Activated CD8-positive, alpha-beta memory T cell treated with anti-CD3 and anti-CD28 coated beads, Interleukin-2, amount 50 U/mL, for 48 hours (primary cell): ENCODE data around the gene C10orf143.
A peak's percentile ranks its signal among the peaks of the same experiment; 100 is the strongest.
"Not testable (repeated sequence)": the region's sequence is repeated elsewhere in the genome, so short reads cannot be mapped to it uniquely, and the experiment has no call there.

Experiments used
- DNase-seq: peaks from one replicate; pipeline ENCODE4 v3.0.0-alpha.2; 2020

Gene C10orf143

DNA sequence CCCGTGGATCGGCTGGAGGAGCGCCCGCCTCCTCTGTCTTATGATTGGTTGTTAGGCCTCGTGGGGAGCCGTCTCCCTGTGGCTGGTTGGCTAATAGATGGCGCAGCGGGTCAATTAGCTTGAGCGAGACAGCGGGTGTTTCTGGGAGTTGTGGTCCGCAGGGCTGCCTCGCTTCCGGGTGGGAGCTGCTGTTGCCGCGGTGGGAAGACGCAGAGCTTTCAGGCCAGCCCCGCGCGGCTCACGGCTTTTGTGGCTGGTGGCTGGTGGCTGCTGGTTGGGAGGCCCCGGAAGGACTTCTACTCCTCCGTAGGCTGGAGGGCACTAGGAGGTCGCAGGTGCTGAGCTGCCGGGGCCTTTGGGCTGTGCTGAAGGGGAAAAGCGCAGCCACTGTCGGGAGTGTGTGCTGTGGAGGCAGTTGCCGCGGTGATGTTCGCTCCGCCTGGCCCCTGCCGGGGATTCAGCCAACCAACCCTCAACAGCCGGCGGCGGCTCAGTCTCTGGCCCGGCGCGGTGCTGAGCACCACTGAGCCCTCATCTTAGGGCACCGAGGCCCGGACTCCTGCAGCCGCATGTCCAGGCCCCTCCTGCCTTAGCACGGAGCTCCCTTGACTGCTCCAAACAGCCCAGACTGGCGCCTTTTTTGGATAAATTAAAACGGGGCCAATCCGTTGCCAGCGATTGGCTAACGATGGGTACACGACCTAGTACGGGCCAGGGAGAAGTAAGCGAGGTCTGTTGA, 652 bp upstream of the C10orf143 start:
- DNase-seq: peak; percentile 93

DNA sequence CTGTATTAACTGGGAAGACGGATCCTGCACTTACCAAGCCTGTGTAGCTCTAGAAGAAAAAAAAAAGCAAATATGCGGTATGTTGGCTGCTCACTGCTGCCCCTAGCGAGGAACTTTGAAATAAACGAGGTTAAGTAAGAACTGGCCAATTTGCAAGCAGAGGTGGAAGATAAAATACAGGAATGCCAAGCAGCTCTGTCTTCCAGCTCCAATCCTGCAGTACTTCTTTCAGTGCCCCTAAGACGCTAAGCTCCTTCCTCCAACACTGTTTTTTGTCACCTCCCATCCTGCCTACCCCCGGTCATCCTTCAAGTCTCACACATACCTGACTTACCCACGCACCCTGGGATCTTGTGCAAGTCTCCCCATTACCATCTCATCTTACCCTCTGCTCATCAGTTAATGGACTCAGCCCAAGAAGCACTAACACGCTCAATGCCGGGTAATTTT, 809 bp downstream of the C10orf143 start:
- peak; percentile 71 for DNase-seq

DNA sequence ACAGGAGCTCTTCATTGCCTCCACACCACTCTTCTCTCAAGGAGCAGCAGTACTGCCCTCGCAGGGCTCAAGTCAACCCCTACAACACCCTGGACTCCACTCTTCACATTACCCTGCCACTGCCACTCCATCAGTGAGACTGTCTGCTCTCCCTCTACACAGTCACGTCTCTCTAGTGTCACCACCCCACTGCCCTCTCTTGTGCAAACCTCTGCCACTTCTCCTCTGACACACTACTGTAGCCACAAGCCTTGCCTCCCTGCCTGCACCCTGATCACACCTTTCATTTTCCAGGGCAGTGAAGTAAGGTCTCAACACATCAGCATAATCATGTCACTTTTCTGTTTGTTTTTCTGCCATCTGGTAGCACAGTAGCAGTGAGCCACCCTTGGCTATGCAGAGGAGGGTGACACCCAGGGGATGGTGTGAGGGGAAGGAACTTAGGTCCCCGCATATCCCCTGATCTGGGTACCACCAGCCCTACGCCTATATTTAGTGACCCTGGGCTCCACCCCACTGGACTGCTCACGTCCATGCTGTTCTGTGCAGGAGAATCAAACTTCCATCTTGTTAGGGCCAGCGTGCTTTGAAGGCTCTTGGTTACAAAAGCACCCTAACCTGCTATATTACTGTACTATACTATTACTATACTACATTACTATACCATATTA, 1.6 kb downstream of the C10orf143 start:
- DNase-seq: no peak

DNA sequence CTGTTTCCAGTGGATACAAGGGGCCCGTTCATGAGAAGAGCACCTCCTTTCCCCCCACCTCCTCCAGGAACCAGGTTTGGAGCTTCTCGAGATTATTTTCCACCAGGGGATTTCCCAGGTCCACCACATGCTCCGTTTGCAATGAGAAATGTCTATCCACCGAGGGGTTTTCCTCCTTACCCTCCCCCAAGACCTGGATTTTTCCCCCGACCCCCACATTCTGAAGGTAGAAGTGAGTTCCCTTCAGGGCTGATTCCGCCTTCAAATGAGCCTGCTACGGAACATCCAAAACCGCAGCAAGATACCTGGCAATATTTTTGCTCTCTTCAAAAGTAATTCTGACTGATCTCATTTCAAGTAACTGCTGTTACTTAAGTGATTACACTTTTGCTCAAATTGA, 2.5 kb downstream of the C10orf143 start:
- DNase-seq: not testable (repeated sequence)

DNA sequence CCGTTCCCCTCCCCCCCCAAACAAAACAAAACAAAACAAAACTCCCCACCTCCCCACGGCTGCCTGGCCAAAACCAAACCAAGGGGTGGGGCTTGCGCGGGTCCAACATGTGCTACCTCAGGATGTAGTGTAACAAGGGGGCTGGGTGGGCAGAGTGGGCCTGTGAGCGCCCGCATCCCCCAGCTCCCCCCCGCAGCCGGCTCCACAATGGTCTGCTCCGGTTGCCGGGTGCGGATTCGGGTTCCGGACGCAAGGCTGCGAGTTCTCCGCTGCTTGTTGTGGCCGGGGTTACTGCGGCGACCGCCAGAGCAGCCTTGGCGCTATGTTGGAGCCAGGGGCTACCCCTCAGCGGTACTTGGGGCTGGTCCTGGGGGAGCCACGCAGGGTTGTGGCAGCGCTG, 4.9 kb downstream of the C10orf143 start:
- DNase-seq: no peak

DNA sequence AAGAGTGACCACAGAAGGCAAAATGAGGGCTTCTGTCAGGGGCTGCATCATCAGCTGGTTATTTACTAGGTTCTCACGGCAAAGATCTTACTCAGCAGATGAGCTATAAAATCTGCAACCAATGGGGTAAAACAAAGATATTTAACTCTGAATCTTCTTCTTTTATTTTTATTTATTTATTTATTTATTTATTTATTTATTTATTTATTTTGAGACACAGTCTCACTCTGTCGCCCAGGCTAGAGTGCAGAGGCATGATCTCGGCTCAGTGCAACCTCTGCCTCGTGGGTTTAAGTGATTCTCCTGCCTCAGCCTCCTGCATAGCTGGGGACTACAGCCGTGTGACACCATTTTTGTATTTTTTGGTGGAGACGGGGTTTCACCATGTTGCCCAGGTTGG, 11.3 kb downstream of the C10orf143 start:
- DNase-seq: no peak

DNA sequence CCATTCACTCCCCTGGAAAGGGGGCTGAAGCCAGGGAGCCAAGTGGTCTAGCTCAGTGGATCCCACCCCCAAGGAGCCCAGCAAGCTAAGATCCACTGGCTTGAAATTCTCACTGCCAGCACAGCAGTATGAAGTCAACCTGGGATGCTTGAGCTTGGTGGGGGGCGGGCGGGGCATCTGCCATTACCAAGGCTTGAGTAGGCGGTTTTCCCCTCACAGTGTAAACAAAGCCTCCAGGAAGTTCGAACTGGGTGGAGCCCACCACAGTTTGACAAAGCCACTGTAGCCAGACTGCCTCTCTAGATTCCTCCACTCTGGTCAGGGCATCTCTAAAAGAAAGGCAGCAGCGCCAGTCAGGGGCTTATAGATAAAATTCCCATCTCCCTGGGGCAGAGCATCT, 20.1 kb downstream of the C10orf143 start:
- not testable (repeated sequence) for DNase-seq

DNA sequence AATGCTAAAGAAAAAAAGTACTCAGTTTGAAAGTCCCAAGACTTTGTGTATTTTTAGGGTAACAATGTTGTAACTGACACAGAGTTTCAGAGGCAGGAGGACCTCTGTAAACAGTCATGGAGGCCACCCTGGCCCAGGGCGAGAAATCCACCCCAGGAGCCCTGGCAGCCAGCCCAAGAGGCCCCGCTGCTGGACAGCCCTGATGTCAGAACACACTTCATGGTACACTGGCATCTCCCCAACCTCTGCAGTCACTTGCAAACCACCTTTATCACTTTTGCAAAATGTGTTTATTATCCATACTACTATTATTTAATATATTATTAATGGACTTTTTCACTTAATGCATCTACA, 30.2 kb downstream of the C10orf143 start:
- no peak for DNase-seq

DNA sequence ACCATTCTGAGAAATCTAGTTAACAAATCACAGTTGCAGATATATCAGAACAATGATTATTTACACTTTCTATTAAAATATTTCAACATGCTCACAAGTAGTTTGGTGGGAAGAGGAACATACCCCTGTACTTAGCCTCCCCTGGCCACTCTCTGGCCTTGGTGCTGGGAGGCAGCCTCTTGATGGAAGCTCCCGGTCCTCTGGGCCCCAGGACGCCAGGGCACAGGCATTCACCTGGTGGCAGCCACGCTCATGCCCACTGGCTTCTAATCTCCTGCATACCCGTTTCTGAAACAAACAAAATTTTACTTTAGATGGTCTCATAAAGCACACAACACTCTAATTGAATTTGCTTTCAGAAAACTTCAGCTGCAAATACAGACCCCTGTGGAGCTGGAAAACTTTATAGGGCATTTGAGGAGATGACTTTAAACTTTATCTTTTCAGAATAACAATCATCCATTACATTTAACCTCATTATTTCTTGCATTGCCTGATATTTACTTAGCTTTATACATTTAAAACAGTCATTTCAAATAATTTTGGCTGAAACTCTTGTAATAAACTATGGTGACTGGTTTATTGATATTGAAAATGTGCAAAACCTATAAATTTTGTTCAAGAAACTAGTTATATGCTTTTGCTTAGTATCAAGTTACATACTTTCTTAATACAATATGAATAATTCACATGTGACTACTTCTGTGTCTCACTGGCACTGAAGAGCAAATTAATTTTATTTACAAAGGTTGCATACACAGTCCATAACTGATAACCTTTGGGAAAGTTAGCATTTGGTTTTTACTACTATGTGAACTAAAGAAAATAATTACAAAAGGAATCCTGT, 30.8 kb downstream of the C10orf143 start:
- DNase-seq: no peak

DNA sequence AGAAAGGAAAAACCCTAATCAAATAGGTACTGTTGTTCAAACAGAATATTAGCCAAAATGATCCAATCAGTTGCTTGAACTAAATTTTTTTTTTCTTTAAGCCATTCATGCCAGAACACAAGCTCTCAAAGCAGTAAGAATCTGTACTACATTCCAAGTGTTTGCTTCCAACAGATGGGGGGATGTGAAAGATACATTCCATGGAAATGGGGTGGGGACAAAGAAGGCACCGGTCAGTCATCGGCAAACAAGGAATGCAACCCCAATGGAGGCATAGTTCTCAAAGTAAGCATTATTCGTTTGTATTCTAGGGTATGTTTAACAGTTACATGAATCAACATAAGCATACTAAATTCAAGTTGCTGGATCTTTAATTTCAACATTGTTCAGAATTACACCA, 32.5 kb downstream of the C10orf143 start:
- no peak for DNase-seq

DNA sequence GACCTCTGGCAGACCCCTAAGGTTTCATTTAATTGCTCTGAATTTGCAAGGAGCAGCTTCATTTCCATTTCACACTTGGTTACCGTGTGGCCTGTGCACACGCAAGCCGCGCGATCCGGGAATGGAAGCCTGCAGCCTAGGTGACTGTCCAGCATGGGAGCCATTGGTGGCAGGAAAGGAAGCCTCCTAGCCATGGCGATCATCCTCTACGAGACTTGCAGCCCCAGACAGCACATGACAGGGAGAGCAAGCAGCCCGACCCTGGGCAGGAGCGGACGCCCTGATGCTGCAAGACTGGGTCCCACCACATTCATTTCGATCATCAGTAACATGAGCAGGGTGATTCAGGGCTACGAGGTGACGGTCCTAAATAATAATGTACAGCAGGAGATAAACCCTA, 33.9 kb downstream of the C10orf143 start:
- DNase-seq: no peak

DNA sequence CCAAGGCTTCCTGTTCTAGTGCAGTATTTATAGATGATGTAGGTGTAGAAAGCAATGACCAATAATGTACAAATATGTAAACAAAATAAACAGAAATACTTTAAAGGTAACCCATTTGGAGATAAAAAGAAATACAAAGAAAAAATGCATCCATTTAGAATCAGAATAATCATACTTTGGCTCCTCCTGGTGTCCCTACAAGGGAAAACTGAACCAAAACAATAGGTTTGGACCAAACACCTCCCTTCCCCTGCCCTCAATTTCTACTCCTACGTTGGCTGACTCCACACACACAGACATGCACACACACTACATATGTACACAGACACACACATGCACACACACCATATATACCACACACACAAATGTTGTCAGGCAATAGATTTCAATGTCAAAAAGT, 36.0 kb downstream of the C10orf143 start:
- DNase-seq: no peak

DNA sequence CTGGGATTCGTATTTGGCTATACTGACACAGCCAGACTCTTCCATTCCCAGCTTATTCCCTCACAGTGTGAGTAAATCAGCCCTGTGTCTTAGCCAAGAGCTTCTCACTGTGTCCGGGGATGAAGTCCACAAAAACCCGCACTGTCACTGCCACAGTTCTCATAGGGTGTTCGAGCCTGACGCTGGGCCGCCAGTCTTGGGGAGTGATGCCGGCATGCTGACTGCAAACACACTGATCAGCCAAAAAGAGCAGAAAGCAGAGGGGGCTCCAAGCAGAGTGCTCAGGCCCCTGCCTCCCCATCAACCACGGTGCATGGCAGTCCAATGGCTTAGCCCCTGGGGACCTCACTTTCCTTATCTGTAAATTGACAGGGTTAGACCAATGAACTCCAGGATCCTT, 36.7 kb downstream of the C10orf143 start:
- DNase-seq: no peak

DNA sequence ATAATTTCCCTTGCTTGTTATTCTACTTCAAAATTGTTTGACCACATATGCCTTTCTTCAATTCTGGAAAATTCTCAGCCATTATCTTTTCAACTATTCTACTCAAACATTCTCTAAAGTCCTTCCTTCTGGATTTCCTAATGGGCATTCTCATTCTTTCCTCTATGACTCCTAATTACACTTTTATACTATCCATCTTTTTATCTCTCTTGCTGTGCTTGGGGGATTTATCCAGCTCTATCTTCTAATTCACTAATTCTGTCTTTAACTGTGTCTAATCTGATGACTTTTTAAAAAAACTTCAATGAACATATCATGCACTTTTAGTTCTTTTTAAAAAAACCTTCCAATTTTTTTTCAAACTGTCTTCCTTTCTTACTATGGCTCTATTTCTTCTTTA, 38.4 kb downstream of the C10orf143 start:
- DNase-seq: no peak

DNA sequence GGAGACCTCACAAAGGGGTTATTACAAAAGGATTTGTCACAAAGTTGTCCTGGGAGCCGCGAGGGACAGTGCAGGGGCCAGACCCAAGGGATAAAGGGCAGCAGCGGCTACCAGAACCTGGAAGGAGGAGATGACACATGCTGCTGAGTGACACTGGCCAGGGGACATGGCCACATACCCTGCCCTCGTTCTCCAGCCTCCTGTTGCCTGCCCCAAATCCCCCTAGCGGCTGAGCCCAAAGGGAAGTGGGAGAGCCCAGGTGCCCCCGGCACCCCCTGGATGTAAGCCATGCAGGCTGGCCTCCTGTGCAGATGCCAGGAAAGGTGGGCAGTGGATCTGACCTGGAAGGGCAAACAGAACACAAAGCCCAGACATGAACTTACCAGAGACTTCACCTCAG, 42.7 kb downstream of the C10orf143 start:
- no peak for DNase-seq

DNA sequence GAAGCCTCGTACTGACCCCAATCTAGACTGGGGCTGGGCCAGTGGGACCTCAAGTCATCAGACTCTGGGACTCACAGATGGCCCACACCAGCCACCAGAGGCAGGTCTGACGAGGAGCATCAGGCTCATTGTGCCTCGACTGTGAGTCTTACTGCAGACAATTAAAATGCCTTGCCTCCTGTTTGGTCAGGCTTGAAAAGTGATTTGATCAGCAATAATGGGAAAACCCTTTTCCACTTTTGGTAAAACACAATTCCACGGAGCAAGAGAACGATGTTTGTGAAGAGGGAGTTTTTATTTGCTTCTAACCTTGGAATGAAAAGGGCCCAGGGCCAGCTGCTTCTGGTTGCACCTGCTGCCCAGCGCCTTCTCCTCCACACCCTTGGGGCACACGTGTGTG, 43.9 kb downstream of the C10orf143 start:
- no peak for DNase-seq

DNA sequence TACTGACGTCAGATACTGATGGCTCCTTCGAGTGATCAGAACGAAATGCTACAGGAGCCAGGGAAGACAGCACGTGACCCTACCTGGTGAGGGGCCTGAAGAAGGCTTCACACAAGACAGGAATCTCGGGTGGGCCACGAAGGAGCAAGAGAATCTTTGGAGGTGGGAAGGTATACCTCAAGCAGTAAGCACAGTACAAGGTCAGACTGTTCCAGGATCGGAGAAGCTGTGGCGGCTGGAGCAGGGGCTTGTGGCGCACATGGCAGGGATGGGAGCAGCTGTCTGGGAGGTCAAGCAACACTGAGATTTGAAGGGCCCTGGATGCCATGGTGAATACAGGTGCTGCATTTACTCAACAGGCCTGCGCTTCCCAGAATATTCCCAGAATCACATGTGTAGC, 45.4 kb downstream of the C10orf143 start:
- DNase-seq: no peak

DNA sequence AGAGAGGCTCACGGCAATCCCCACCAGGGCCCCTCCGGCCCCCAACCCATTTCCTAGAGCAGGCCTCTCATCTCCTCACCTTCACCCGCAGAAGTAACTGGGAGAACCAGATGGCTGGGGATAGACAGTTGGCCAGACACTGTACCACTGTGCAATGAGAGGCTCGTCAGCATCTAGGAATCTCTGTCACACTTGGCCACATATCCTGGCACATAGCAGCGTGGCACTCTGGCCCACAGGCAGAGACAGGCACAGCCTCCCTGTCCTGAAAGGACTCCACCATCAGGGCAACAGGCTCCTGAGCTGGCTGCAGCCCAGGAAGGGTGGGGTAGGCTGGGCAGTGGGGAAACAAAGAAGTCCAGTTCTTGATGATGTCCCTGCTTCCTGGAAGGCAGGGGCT, 45.8 kb downstream of the C10orf143 start:
- DNase-seq: no peak

DNA sequence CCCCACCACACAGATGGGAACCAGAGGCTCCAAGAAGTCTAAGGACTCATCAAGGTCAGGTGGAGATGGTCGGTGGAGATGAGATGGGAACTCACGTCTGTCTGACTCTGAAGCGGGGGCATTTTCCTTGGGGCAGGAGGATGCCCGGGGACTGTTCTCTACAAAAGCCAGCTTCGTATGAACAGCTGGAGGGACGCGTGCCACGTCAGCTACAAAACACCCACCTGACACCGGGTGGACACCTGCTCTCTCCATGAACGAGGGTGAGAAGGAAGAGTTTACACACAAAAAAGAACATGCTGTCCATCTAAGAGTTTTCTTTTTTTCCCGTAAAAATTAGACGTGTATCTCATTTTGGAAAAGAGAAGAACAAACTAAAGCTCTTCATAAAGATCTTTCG, 47.7 kb downstream of the C10orf143 start:
- DNase-seq: no peak

DNA sequence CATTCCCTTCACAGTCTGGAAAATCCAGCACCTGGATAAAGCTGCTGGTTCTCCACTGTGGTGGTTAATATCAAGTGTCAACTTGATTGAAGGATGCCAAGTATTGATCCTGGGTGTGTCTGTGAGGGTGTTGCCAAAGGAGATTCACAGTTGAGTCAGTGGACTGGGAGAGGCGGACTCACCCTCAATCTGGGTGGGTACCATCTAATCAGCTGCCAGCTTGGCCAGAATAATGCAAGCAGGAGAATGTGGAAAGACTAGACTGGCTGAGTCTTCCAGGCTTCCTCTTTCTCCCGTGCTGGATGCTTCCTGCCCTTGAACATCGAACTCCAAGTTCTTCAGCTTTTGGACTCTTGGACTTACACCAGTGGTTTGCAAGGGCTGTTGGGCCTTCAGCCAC, 48.4 kb downstream of the C10orf143 start:
- DNase-seq: no peak

DNA sequence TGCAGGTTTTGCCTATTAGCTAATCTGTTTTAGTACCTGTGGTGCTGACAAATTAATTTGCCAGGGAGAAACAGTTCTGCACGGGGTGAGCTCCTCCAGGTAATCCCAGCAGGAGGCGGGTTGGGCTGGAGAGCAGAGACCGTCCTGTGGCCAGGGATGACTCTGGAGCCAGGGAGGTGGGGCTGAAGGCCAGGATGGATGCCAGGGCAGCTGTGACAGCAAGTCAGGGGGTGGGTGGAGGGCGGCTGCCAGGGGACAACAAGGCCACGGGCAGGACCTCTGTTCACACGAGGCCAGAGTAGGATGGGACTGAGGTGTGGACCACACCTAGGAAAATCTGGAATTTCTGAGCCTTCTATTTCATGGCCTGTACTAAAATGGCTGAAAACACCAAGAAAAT, 48.9 kb downstream of the C10orf143 start:
- DNase-seq: no peak

DNA sequence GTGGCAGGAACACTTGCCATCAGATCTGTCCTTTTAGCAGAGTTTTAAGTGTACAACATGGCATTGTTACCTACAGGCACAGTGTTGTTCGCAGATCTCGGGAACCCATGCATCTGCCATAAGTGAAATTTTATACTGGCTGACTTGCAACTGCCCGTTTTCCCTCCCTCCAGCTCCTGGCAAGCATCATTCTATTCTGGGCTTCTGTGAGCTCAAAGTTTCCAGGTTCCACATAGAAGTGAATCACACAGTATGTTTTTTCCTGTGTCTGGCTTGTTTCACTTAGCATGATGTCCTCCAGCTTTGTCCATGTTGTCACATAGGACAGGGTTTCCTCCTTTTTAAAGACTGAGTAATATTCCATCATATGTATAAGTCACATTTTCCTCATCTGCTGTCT, 56.6 kb downstream of the C10orf143 start:
- DNase-seq: no peak

DNA sequence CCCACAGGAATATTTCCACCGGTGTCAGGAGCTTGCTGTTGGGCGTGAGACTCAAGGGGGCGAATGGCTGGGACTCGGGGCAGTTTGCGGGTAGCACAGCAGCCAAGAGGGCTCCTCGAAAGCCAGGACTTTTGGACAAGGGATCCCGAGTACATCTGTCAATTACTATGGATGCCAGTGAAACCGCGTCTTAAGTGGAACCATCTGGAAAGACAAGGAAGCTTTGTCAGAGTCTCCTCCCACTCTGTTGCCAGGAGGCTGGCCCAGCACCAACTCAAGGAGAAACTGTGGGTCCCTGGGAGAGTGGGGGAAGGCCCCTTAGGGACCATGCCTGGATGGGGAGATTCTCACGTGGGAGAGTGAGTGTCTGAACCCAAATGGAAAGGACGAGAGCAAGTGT, 57.1 kb downstream of the C10orf143 start:
- DNase-seq: no peak

DNA sequence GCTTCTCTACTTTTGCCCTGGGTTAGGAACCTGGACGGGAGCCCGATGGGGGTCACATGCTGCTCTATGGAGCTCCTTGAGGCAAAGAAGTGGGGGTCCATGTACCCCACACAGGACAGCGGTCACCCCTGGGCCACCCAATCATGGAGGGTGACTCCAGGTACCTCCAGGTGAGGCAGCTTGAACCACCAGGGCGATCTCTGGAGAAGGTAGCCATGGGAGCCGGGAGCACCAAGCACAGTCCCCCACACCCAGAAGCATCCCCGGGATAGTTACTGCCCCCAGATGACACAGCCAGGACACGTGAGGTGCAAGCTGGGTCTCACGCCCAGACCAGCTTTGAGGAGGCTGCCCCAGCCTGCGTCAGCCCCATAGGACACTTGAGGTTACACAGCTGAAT, 58.4 kb downstream of the C10orf143 start:
- no peak for DNase-seq
